NCI-H510A (cell line): ENCODE data around the gene SUSD2.
"Not testable (repeated sequence)": the region's sequence is repeated elsewhere in the genome, so short reads cannot be mapped to it uniquely, and the experiment has no call there.

Experiments
- DNase-seq: peaks from one replicate; lab custom pipeline; 2025; lab: John Stamatoyannopoulos, UW

The SUSD2 gene, protein sequence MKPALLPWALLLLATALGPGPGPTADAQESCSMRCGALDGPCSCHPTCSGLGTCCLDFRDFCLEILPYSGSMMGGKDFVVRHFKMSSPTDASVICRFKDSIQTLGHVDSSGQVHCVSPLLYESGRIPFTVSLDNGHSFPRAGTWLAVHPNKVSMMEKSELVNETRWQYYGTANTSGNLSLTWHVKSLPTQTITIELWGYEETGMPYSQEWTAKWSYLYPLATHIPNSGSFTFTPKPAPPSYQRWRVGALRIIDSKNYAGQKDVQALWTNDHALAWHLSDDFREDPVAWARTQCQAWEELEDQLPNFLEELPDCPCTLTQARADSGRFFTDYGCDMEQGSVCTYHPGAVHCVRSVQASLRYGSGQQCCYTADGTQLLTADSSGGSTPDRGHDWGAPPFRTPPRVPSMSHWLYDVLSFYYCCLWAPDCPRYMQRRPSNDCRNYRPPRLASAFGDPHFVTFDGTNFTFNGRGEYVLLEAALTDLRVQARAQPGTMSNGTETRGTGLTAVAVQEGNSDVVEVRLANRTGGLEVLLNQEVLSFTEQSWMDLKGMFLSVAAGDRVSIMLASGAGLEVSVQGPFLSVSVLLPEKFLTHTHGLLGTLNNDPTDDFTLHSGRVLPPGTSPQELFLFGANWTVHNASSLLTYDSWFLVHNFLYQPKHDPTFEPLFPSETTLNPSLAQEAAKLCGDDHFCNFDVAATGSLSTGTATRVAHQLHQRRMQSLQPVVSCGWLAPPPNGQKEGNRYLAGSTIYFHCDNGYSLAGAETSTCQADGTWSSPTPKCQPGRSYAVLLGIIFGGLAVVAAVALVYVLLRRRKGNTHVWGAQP

DNA sequence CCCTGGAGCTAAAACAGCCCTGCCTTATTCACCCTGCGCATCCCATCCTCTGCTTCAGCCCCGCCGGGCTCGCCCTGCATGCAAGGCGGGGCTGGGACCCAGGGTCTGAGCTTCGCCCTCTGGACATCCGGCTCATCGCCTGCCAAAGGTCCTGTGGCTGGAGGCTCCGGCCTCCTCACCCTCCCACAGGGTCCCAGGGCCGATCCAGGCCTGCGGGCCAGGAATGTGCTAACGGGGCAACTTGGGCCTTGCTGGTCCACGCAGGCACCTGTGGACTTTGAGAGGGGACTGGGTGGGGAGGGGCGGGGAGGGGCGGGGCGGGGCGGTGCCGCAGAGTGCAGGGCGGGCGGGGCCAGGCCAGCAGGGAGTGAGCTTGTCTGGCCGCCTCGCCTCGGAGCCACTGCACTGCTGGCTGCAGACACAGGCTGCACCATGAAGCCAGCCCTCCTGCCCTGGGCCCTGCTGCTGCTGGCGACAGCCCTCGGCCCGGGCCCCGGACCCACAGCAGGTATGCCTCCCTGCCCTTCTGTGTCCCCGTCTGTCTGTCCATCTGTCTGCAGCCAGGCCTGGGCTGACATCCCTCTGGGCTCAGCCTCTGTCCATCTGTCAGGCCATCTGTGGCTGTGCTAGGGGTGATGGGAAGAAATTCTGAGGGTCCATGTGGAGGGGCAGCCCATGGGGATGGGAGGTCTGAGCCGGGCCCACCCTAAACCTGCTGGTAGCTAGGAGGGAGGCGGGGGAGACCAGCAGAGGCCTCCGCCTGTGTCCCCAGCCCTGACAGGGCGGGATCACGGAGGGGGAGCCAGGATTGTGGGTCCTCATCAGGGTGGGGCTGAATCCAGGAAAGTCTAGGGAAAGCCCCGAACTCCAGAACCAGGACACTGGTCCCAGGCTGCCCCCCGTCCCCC is at the start of gene SUSD2:
SUSD2 (plus strand) TSS at position 400 of the 908 bp plus-strand sequence; CDS start at position 433, 33 bp downstream.
- DNase-seq: no peak

DNA sequence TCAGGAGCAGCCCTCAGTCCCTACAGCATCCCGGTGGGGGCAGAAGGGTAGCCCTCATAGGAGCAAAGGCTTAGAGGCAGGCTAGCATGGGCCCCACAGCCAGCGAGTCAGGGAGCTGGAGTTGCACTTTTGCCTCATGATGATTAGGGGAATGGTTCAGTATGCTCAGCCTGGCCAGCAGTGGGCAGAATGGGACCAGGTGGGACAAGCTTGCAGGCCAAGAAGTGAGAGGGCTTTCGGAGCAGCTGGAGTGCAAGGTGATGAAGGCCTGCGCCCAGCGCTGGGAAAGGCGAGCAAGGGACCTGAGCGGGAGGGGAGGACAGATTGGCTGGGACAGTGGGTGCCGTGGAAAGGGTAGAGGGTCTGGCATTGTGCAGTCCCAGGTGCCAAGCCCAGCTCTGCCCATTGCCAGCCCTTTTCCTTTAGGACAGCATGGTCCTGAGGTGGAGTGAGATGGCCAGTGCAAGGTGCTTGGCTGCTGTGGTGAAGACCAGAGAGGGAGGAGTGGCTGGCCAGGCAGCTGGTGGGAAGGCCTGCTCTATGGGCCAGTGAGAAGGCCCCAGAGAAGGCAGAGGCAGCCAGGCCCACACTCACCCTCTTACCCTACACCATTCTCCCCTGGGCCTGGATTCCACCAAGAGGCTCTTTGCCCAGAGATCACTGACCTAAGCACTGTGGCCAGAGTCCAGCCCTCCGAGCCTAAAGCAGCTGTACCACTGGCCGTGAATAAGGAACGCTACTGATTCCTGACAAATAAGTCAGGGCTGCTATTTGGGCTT is 47.9 kb upstream of the SUSD2 start:
- DNase-seq: no peak

DNA sequence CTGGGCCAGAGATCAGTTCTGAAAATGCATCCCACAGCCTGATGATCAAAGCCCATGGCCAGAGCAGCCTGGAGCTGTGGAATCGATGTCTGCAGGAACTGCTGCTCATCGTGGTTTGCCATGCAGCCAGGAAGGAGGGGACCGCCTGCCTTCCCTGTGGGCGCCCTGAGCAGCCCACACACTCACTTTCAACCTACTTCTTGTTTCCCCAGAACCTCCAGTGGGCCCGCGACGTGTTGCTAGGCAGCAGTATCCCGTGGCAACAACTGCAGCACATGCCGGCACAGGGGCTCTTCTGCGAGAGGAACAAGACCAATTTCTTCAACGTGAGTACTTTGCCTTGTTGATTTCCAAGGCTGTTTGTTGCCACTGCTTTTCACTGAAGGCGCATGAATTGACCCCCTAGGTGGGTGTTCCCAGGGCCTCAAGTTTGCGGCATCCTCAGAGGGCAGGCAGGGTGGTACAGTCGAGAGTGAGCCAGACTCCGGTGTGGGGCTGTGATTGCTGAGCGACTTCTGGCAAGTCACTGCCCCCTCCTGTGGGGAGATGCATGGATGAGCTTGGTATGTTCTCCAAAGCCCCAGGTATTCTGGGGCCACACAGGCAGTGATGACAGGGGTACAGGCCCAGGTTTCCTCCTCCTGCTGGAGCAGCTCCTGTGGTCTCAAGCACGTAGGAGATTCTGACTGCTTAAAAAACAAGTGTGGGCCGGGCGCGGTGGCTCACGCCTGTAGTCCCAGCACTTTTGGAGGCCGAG is 47.0 kb upstream of the SUSD2 start:
- no peak for DNase-seq

DNA sequence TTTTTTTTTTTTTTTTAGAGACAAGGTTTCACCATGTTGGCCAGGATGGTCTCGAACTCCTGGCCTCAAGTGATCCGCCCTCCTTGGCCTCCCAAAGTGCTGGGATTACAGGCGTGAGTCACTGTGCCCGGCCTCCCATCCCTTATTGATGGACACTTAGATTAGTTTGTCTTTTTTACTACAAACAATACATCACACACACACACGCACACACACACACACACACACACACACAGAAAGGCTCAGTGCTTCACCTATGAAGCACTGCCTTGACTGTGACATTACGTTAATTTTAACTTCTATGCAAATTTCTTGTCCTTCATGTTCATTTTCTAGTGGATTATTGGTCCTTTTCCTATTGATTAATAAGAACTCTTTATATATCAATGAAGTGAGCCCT is 44.8 kb upstream of the SUSD2 start:
- DNase-seq: not testable (repeated sequence)

DNA sequence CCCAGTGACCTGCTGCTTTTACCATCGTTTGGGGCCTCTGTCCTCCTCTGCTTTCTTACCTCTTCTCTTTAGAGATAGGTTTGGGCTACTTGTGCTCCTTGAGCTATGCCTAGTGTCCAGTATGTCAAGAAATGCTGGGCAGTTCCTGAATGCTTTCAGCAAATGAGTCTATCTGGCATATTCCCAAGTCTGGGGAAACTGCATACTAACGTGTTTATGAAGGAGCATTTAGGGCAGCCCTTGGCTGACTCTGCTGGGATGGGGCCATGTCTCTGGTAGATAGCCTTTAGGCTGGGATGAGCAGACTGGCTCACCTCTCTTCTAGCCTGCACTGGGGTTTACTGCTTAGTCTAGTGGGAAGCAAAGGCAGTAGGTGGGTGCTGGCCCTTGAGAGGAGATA is 43.7 kb upstream of the SUSD2 start:
- DNase-seq: no peak

DNA sequence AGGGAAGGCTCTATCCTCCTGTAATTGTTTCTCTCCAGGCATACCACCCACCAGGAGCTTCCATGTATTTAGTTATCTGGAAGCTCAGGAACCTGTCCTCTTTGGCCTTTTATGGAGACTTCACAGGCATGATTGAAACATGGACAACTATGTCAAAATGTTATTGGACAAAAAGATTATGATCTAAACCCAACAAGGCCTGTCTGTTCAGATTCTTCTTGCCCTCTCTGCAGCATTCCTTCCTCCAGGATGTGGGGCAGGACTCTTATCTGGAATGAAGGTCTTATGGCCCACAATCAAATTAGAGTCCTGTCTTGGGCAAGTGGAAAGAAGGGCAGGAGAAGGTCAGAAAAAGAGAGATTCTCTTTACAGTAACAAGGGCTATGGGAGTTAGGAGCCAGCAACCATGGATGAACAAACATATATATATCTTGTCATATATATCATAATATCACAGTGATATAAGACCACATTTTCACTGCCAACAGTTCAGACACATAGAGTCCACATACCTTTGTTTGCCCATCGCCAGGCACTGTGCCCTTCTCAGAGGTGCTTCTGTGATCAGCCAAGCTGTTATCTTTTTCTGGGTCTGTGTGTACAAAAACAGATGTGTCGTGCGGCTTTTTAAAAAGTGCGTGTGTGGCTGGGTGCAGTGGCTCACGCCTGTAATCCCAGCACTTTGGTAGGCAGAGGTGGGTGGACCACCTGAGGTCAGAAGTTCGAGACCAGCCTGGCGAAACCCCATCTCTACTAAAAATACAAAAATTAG is 42.5 kb upstream of the SUSD2 start:
- DNase-seq: no peak

DNA sequence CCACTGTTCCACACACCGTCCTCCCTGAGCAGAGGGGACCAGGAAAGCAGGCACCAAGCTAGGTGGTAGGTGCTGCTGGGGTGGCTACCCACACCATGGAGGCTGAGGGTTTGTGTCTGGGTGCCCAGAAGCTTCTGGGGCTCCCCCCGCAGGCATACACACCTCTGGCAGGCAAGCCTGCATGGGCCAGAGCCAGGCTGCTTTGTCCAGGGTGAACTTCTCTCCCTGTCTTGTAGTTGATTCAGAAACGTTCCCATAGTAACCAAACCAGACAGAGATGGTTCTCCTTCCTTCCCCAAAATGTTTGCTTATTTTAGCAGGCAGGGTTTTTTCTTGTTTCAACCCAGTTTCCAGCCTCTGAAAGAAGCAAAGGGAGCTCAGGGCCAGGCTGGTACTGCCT is 40.9 kb upstream of the SUSD2 start:
- no peak for DNase-seq

DNA sequence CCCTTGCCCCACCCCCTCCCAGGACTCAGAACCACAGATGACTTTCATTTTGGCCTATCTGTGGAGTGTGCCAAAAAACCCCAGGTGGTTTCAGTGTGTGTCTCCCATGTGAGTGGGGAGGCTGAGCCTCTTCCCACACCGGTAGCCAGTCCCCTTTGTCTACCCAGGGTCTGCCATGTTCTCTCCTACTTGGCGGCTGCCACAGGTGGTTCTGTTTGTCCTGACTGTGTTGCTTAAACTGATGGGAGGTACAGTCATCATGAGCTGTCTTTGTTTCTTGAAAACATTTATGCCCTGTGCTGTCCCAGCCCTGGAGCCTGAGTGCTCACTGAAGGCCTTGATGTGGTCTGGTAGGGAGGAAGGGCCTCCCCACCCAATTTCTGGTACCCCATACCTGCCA is 39.7 kb upstream of the SUSD2 start:
- no peak for DNase-seq

DNA sequence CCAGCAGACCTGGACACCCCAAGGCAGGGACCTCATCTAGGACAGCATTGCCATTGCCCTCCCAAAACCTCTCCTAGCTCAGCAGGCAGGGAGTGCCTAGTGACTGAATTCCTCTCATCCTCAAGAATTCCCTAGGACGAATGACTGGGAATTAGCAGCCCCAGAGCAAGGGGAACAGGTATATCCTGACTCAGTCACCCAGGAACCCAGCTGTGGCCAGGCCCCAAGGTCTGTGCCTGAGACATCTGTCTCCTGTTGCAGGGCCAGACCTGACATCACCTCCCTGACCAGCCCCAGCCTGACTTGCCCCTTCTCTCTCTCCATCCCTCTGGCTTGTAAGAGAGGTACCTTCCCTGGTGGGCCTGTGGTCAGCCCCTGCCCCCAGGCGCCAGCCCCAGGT is 39.0 kb upstream of the SUSD2 start:
- DNase-seq: no peak

DNA sequence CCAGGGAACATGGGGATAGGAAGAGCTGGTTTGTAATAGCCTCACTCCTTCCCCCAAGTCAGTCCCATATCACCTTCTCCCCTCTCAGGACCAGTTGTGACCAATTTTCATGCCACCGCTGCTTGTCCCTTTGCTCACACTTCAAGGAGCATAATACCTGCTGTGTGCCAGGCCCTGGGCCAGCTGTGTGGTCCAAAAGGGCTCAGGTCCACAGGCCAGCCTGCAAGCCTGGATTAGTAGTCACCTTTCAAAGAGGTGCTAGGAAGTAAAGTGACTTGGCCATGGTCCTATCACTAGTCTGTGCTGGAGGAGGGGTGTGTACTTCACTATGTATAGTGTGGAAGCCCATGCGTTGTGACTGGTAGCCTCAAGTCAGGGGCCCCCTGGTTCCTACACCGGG is 38.5 kb upstream of the SUSD2 start:
- DNase-seq: no peak

DNA sequence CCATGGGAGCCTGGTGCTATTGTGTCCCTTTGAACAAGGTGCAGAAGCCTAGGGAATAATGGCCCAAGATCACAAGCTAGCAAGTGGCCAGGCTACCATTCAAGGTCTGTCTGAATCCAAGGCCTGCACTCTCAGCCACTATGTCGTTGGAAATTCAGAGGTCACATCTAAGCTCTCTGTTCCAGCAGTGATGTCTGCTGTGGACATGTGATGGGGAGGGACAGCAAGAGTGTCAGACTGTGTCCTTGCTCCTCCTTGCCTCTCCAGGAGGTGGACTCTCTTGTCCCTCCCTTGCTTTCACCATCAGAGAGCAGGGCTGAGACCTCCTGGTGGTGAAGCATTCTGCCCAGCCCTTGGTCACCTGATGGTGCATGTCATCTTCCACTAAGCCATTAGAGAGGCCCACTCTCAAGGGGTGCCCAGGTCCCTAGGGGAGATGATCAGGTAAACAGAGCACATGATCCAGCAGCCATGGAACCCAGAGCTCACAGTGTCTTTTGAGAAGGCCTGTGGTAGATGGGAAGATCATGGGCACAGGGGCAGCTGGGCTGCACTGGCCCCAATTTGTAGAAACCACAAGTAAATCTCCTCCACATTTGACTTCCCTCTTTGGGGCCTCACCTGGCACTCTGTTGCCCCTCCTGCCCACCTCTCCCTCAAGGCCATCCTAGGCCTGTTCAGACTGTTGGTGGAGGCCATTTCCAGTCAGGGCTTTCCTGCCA is 37.1 kb upstream of the SUSD2 start:
- DNase-seq: no peak

DNA sequence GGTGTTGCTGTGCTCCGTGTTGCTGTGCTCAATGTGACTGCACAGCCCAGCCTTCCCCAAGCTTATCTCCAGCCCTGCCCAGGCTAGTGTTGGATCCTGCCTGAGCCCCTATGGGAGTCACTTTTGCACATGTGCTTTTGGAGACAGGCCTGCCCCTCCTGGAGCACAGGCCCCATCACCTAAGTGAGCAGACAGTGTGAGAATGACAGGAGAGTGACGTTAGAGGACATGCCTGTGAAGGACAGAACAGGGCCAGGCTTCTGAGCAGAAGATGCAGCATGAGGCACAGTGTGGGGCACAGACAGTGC is 36.6 kb upstream of the SUSD2 start:
- DNase-seq: no peak

DNA sequence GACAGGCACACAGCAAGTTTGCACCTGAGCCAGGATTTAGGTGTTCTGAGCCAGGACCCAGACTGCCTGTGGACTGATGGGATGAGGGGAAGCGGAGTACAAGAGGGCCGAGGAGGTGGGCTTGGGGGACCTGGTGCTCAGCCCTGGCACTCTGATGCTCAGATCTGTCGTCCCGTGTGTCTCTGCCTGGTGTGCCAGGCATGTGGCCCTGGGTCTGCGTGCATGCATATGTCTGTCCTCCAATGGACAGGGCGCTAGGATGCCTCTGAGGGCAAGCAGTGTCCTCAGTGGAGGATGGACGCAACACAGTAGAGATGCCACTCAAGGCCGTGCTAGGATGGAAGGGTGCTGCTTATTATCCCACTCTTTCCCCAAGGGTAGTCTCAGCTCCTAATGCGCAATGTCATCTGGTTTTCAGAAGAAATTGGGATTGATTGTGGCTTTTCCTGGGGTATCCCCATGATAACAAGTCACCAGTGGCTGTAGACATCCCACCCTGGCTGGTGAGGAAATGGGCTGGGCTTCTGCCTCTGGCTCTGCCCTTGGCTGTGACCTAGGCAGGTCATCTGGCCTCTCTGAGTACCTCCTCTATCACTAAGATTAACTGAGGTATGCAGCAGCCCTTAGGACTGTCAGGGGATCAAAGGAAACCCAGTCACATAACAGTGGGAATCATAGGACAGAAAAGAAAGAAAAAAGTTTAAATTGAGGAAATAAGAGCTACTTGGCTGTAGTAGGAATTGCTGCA is 35.7 kb upstream of the SUSD2 start:
- no peak for DNase-seq

DNA sequence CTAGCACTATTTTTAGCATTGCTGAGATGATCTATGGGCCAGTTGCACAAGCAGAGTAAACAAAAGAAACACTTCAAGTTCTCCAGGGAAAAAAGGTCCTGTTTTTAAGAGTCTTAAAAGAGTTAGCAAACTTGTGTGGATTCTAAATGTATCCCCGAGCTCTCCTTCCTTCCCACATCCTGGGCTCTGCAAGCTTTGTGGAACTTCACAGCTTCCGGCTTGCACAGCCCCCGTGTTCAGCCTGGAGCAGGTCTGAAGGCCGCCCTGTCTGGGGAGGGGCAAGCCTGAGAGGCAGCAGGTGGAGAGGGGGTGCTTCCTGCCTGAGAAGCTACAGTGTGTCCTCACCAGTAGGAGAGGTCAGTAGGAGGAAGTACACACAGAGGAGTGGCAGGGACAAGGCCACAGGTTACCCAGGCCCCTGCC is 35.1 kb upstream of the SUSD2 start:
- peak; percentile 66 for DNase-seq

DNA sequence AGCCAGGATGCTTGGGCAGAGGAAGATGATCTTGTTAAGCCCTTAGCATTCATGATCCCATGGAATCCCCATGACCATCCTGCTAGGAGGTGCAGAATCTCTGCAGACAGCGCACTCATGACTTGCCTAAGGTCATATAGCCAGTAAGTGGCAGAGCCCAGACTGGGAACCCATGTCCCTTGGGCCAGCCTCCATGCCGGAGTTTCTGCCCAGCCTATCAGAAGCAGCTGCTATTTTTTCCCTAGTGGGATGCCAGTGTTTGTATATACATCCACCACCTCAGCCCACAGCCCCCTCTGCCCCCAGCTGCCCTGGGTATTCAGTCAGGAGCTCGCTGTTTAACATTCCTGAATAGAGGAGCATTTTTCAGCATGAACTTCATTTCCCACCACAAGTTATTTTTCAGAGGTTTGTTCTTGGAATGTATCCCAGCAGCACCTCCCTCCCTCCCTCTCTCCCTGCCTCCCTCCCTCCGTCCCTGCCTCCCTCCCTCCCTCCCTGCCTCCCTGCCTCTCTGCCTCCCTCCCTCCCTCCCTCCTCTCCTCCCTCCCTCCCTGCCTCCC is 34.4 kb upstream of the SUSD2 start:
- no peak for DNase-seq

DNA sequence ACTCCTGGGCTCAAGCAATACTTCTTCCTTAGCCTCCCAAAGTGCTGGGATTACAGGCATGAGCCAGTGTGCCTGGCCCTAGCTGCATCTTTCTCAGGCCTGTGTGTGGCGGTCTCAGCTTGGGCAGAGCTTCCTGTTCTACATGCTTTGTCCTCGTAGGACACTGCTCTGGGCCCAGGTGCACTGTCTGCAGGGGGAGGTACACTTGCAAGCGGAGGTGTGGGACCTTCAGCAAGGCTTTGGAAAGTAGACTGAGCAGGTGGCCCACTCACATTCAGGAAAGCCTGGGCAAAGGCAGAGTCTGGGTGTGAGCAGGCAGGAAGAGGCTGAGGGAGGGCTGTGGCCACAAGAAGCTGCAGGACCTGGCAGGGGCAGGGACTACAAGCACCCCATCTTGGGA is 33.6 kb upstream of the SUSD2 start:
- DNase-seq: no peak

DNA sequence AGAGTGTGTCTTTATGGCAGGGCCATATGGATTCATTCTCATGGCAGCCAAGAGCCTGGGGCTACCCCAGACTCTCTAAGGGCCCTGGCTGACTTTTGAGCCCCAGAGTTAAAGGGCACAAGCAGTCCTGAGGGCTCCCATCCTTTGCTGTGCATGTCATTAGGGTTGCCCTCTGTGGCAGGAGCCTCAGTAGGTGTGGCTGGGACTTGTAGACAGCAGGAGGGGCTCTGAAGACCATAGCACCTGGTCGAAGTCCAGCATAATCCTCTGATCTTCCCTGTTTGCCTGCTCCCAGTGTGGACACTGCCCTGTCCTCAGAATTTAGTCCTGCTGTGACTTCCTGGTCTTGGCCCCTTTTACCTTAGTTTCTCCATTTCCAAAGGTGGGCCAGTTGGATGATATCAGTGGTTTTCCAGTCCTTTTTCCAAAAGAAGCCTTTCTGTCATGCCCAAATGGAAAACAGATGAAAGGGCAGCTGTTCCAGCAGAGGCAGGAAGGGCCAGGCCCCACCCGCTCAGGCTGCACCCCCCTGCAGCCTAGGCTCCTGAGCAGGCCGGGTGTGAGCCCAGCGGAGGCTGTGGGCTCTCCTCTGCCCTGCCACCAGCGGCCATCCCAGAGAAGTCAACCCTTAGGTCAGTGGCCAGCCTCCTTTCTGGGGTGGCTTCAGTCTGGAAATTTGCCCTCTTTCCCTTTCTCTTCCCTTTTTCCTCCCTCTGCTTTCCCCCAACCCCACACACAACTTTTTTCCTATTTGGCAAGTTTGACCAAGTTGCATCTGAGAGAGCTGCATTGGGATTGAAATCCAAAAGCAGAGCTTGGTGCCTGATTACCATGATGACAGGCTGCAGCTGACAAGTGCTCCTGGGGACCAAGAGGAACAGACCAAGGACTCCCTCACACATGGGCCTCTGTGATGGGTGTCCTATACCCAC is 32.8 kb upstream of the SUSD2 start:
- no peak for DNase-seq
